ENCODE results near the gene SLC25A43. TPM values are rescaled to one million over a fixed set of nuclear protein-coding genes. Genes with fewer than 3 reads are reported as not detected.

SLC25A43 gene
- total RNA-seq, 4 donors from 2014 or later, result 2.6 to 19.2 (median 9.9) TPM

- peaks cover 9 to 45% of the 10 kb centered on the region in 2 donors for H3K4me1 ChIP-seq
- intact Hi-C loops (cut with DNase I), result no loop called here
- H3K36me3 ChIP-seq, result no peaks in the 10 kb centered on the region
- H3K9me3 ChIP-seq, result no peaks in the 10 kb centered on the region
- no CpG with 5 or more reads among the region's 2 CpGs for WGBS, 2 donors
- peak overlapping the region; percentile 80 to 83 (median 82) for H3K27ac ChIP-seq
- TF ChIP-seq POLR2A (IDR thresholded peaks at IDR 0.05) (no peak), CTCF (IDR thresholded peaks at IDR 0.05) (no peak)
- DNase-seq, result peak; percentile 85 to 87
- no peaks in the 10 kb centered on the region for H3K27me3 ChIP-seq
- H3K4me3 ChIP-seq (replicated peaks in 1 of 3), result no peak overlapping the region
Measured at GRCh38 chrX:119503484-119503861, 104.3 kb downstream of the SLC25A43 start.

Small RNAs within 50 kb of the gene (small RNA-seq; reads per million reads assigned to genes)
- gene RNU1-67P (not detected), gene RNY3P16 (not detected)

Other genes with a start within 250 kb of the SLC25A43 start
- 100 to 1,000 TPM; 136 to 177 (median 153) TPM for gene PGRMC1, start 163.1 kb upstream of the SLC25A43 start, total RNA-seq
- gene SLC25A5, start 69.1 kb downstream of the SLC25A43 start, total RNA-seq, result 100 to 1,000 TPM; 110 to 269 (median 202) TPM
- gene STEEP1, start 166.1 kb downstream of the SLC25A43 start, total RNA-seq, result 10 to 100 TPM; 20.6 to 42.0 (median 33.7) TPM
- gene UBE2A, start 175.2 kb downstream of the SLC25A43 start, total RNA-seq, result 10 to 100 TPM; 29.8 to 70.3 (median 41.3) TPM
- gene NKRF, start 207.1 kb downstream of the SLC25A43 start, total RNA-seq, result 1 to 10 TPM; 6.1 to 9.5 (median 7.9) TPM

Measured in thyroid gland (tissue), 4 donors.